ENCODE data around the gene STPG2. TPM values are rescaled to one million over a fixed set of nuclear protein-coding genes. Genes with fewer than 3 reads are reported as not detected.
"Not testable (repeated sequence)": the region's sequence is repeated elsewhere in the genome, so short reads cannot be mapped to it uniquely, and the experiment has no call there.

Gene STPG2
- total RNA-seq, 1 donor from 2014 or later: not detected

- H3K4me1 Mint-ChIP-seq: no peaks in the 10 kb centered on the region
- no peak overlapping the region for H3K27ac Mint-ChIP-seq
- H3K4me3 Mint-ChIP-seq: no peak overlapping the region
- H3K9me3 Mint-ChIP-seq: no peaks in the 10 kb centered on the region
- no peak for DNase-seq
- intact Hi-C loops (cut with micrococcal nuclease): no loop called here
- H3K36me3 Mint-ChIP-seq (ENCODE audit: low read depth): no peaks in the 10 kb centered on the region
- H3K27me3 Mint-ChIP-seq: no peaks in the 10 kb centered on the region
Measured at GRCh38 chr4:97952763-97953162, 190.5 kb downstream of the STPG2 start.

- Mint-ChIP-seq H3K27me3 (no peaks in the 10 kb centered on the region), H3K9me3 (no peaks in the 10 kb centered on the region), H3K4me3 (no peak overlapping the region), H3K27ac (no peak overlapping the region), H3K4me1 (no peaks in the 10 kb centered on the region), H3K36me3 (ENCODE audit: low read depth) (no peaks in the 10 kb centered on the region)
- intact Hi-C loops (cut with micrococcal nuclease): no loop called here
- DNase-seq: no peak
Measured at GRCh38 chr4:97950836-97951235, 192.4 kb downstream of the STPG2 start.

- peaks cover 12% of the 10 kb centered on the region for H3K9me3 Mint-ChIP-seq
- H3K4me1 Mint-ChIP-seq: no peaks in the 10 kb centered on the region
Measured at GRCh38 chr4:97942951-97943350, 200.3 kb downstream of the STPG2 start.

GRCh38 chr4:97942137-97942536 is 201.1 kb downstream of the STPG2 start:
- no peaks in the 10 kb centered on the region for H3K36me3 Mint-ChIP-seq (ENCODE audit: low read depth)
- intact Hi-C loops (cut with micrococcal nuclease): no loop called here
- peaks cover 12% of the 10 kb centered on the region for H3K9me3 Mint-ChIP-seq
- H3K27me3 Mint-ChIP-seq: no peaks in the 10 kb centered on the region
- no peak overlapping the region for H3K4me3 Mint-ChIP-seq
- no peak for DNase-seq
- H3K27ac Mint-ChIP-seq: no peak overlapping the region
- H3K4me1 Mint-ChIP-seq: no peaks in the 10 kb centered on the region

More at GRCh38 chr4:97942951-97943350, 200.3 kb downstream of the STPG2 start:
- no peaks in the 10 kb centered on the region for H3K27me3 Mint-ChIP-seq
- H3K27ac Mint-ChIP-seq: no peak overlapping the region
- no peak overlapping the region for H3K4me3 Mint-ChIP-seq
- H3K36me3 Mint-ChIP-seq (ENCODE audit: low read depth): no peaks in the 10 kb centered on the region
- DNase-seq: no peak
- intact Hi-C loops (cut with micrococcal nuclease): no loop called here

GRCh38 chr4:97938141-97938540 is 205.1 kb downstream of the STPG2 start:
- Mint-ChIP-seq H3K27me3 (no peaks in the 10 kb centered on the region), H3K27ac (no peak overlapping the region), H3K4me1 (no peaks in the 10 kb centered on the region), H3K9me3 (peaks cover 22% of the 10 kb centered on the region), H3K4me3 (no peak overlapping the region), H3K36me3 (ENCODE audit: low read depth) (no peaks in the 10 kb centered on the region)
- no peak for DNase-seq
- intact Hi-C loops (cut with micrococcal nuclease): no loop called here

- no peak for DNase-seq
- H3K4me1 Mint-ChIP-seq: no peaks in the 10 kb centered on the region
- no peaks in the 10 kb centered on the region for H3K27me3 Mint-ChIP-seq
- intact Hi-C loops (cut with micrococcal nuclease): no loop called here
- no peaks in the 10 kb centered on the region for H3K9me3 Mint-ChIP-seq
- H3K36me3 Mint-ChIP-seq (ENCODE audit: low read depth): no peaks in the 10 kb centered on the region
- no peak overlapping the region for H3K4me3 Mint-ChIP-seq
- no peak overlapping the region for H3K27ac Mint-ChIP-seq
Measured at GRCh38 chr4:97924341-97924958, 218.8 kb downstream of the STPG2 start.

GRCh38 chr4:97923096-97923495 is 220.2 kb downstream of the STPG2 start:
- Mint-ChIP-seq H3K4me3 (no peak overlapping the region), H3K9me3 (no peaks in the 10 kb centered on the region), H3K4me1 (no peaks in the 10 kb centered on the region), H3K27ac (no peak overlapping the region), H3K27me3 (no peaks in the 10 kb centered on the region), H3K36me3 (ENCODE audit: low read depth) (no peaks in the 10 kb centered on the region)
- intact Hi-C loops (cut with micrococcal nuclease): no loop called here
- DNase-seq: no peak

- Mint-ChIP-seq H3K27me3 (no peaks in the 10 kb centered on the region), H3K4me3 (no peak overlapping the region), H3K36me3 (ENCODE audit: low read depth) (no peaks in the 10 kb centered on the region), H3K4me1 (no peaks in the 10 kb centered on the region), H3K27ac (no peak overlapping the region), H3K9me3 (peaks cover 6% of the 10 kb centered on the region)
- intact Hi-C loops (cut with micrococcal nuclease): no loop called here
- no peak for DNase-seq
Measured at GRCh38 chr4:97917115-97917514, 226.2 kb downstream of the STPG2 start.

GRCh38 chr4:97912156-97912555 is 231.1 kb downstream of the STPG2 start:
- intact Hi-C loops (cut with micrococcal nuclease): no loop called here
- H3K4me3 Mint-ChIP-seq: no peak overlapping the region
- H3K27me3 Mint-ChIP-seq: no peaks in the 10 kb centered on the region
- no peaks in the 10 kb centered on the region for H3K36me3 Mint-ChIP-seq (ENCODE audit: low read depth)
- no peak overlapping the region for H3K27ac Mint-ChIP-seq
- H3K9me3 Mint-ChIP-seq: peaks cover 6% of the 10 kb centered on the region
- H3K4me1 Mint-ChIP-seq: no peaks in the 10 kb centered on the region
- DNase-seq: no peak

GRCh38 chr4:97911236-97911906 is 231.9 kb downstream of the STPG2 start:
- H3K4me1 Mint-ChIP-seq: no peaks in the 10 kb centered on the region
- H3K36me3 Mint-ChIP-seq (ENCODE audit: low read depth): no peaks in the 10 kb centered on the region
- H3K27ac Mint-ChIP-seq: no peak overlapping the region
- intact Hi-C loops (cut with micrococcal nuclease): no loop called here
- no peak for DNase-seq
- H3K9me3 Mint-ChIP-seq: peaks cover 6% of the 10 kb centered on the region
- no peak overlapping the region for H3K4me3 Mint-ChIP-seq
- H3K27me3 Mint-ChIP-seq: no peaks in the 10 kb centered on the region

GRCh38 chr4:97910005-97910404 is 233.3 kb downstream of the STPG2 start:
- no peaks in the 10 kb centered on the region for H3K36me3 Mint-ChIP-seq (ENCODE audit: low read depth)
- H3K9me3 Mint-ChIP-seq: peaks cover 5% of the 10 kb centered on the region
- DNase-seq: no peak
- intact Hi-C loops (cut with micrococcal nuclease): no loop called here
- no peak overlapping the region for H3K4me3 Mint-ChIP-seq
- no peak overlapping the region for H3K27ac Mint-ChIP-seq
- H3K27me3 Mint-ChIP-seq: no peaks in the 10 kb centered on the region
- no peaks in the 10 kb centered on the region for H3K4me1 Mint-ChIP-seq

- H3K9me3 Mint-ChIP-seq; H3K4me1 Mint-ChIP-seq; intact Hi-C loops (cut with micrococcal nuclease); H3K4me3 Mint-ChIP-seq; H3K36me3 Mint-ChIP-seq (ENCODE audit: low read depth); DNase-seq; H3K27ac Mint-ChIP-seq; H3K27me3 Mint-ChIP-seq: not testable (repeated sequence)
Measured at GRCh38 chr4:97903436-97904189, 239.7 kb downstream of the STPG2 start.

GRCh38 chr4:97900229-97900628 is 243.0 kb downstream of the STPG2 start:
- H3K4me3 Mint-ChIP-seq: no peak overlapping the region
- no peak overlapping the region for H3K27ac Mint-ChIP-seq
- no peaks in the 10 kb centered on the region for H3K4me1 Mint-ChIP-seq
- intact Hi-C loops (cut with micrococcal nuclease): no loop called here
- H3K27me3 Mint-ChIP-seq: no peaks in the 10 kb centered on the region
- no peak for DNase-seq
- H3K9me3 Mint-ChIP-seq: no peaks in the 10 kb centered on the region
- H3K36me3 Mint-ChIP-seq (ENCODE audit: low read depth): no peaks in the 10 kb centered on the region

- H3K36me3 Mint-ChIP-seq (ENCODE audit: low read depth): no peaks in the 10 kb centered on the region
- no peak overlapping the region for H3K4me3 Mint-ChIP-seq
- no peaks in the 10 kb centered on the region for H3K27me3 Mint-ChIP-seq
- intact Hi-C loops (cut with micrococcal nuclease): no loop called here
- no peak overlapping the region for H3K27ac Mint-ChIP-seq
- no peaks in the 10 kb centered on the region for H3K9me3 Mint-ChIP-seq
- no peaks in the 10 kb centered on the region for H3K4me1 Mint-ChIP-seq
- no peak for DNase-seq
Measured at GRCh38 chr4:97892592-97893266, 250.5 kb downstream of the STPG2 start.

Data from activated CD4-positive, alpha-beta T cell treated with anti-CD3 and anti-CD28 coated beads, Interleukin-2, amount 10 ng/mL, durations not matched to agents 24 days and 14 days (primary cell).